Spleen (tissue), 7 donors: ENCODE measurements around the gene TRIM33.

ENCODE experiments used
- POLR2AphosphoS5 ChIP-seq, 3 donors: sonication (generic); formaldehyde crosslinking; IDR thresholded peaks; one replicate each; pipeline ENCODE4 v1.5.1; 2017; ENCODE audit warnings: antibody characterized with exemption in 3 of 3
- TF ChIP-seq, protein P1 (sequence below), 11 experiments: fragments of 200-600 bp in 7 of 11; fragments of 450-650 bp in 4 of 11; sonication (generic) in 4 of 11; IDR thresholded peaks in 8 of 11; conservative IDR thresholded peaks in 3 of 11; 1 replicate in 7 of 11; 2 replicates in 4 of 11; pipeline versions ENCODE4 v1.4.0 to v1.8.0; 2016 to 2021; ENCODE audit warnings: antibody characterized with exemption in 11 of 11, inconsistent platforms in 4 of 11, mild to moderate bottlenecking in 1 of 11
- donor health status: DM: no; HTN: no; CAD: no; lungs with moderate emphysema.
- donor health status: DM: no; HTN: no; CAD: no.
- donor health status: DM: no; HTN: no; CAD: no.

DNA sequence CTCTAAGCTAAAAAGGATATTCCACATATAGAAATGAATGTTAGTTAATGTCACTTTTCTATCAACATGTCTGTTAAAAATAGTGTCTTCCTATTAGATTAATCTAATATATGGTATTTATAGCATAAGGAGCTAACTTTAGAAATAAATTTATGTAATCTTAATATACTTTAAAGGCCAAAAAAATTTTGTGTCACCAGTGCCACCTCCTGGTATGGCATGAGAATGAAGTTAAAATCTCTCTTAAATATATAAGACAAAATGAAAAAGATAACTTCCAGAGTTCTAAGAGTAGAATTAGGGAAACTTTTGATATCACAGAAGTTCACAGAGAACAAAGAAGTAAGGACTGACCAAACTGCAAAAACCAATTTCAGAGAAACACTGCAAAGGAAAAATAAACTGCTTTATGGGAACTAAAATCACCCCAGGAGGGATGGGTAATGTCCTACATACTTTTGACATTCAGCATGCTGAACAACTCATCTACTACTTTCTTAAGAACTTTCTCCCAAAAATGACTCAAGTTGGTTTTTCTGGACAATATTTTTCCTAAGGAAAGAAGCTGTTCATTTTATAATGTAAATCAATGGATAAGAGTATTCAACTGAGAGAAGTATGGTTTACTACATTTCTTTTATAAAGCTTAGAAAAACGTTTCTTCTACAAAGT lies 82.8 kb downstream of the TRIM33 start:
- TF ChIP-seq, protein P1, sequence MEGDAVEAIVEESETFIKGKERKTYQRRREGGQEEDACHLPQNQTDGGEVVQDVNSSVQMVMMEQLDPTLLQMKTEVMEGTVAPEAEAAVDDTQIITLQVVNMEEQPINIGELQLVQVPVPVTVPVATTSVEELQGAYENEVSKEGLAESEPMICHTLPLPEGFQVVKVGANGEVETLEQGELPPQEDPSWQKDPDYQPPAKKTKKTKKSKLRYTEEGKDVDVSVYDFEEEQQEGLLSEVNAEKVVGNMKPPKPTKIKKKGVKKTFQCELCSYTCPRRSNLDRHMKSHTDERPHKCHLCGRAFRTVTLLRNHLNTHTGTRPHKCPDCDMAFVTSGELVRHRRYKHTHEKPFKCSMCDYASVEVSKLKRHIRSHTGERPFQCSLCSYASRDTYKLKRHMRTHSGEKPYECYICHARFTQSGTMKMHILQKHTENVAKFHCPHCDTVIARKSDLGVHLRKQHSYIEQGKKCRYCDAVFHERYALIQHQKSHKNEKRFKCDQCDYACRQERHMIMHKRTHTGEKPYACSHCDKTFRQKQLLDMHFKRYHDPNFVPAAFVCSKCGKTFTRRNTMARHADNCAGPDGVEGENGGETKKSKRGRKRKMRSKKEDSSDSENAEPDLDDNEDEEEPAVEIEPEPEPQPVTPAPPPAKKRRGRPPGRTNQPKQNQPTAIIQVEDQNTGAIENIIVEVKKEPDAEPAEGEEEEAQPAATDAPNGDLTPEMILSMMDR (IDR thresholded peaks at IDR 0.05 in 8 of 11, conservative IDR thresholded peaks at IDR 0.05 in 3 of 11) = peak in 2 of 11 experiments; percentile 5 to 10
- no peak for TF ChIP-seq POLR2AphosphoS5 (IDR thresholded peaks at IDR 0.05)
